ENCODE measurements around the gene CNNM1. TPM values are rescaled to one million over a fixed set of nuclear protein-coding genes. Genes with fewer than 3 reads are reported as not detected.

The CNNM1 gene
- total RNA-seq, 1 experiment from 2014 or later: not detected

DNA sequence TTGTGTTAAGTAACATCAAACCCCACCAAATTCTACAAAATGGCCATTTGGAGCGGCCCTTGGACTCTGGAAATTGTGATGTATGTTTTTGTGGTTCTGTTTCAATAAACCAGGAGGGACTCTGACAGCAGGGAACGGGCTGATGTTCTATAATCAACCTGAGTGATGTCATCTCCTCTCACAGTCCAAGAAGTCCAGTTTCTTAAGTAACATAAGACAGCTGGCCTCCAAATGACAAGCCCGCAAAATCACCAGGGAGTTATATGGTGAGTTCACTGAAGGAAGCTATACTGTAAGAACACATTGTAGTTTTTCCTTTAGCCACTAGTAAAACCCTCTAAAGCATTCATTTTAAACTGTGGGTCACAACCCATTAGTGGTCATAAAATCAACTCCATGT lies 67.3 kb downstream of the CNNM1 start:
- peak; percentile 11 to 28 for DNase-seq
- H3K36me3 ChIP-seq: peaks cover 32% of the 10 kb centered on the region
- H3K9me3 ChIP-seq (replicated peaks): no peaks in the 10 kb centered on the region
- H3K27ac ChIP-seq: peak overlapping the region; percentile 60
- peaks cover 25% of the 10 kb centered on the region for H3K4me1 ChIP-seq
- H3K27me3 ChIP-seq: no peaks in the 10 kb centered on the region
- H3K4me3 ChIP-seq: no peak overlapping the region

DNA sequence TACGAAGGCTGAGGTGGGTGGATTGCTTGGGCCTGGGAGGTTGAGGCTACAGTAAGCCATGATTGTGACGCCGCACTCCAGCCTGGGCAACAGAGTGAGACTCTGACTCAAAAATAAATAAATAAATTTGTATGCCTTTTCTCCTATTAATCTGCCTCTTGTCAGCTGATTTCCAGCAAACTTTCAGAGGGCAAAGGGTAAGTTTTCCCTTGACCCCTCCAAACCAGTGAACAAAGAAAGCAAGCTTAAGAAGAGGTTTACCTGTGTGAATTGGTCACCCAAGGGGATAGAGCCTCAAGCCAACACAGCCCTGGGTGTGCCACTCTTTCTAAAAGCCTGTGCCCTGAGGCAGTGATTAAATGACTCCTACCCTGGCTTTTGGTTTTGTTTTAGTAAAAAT lies 70.5 kb downstream of the CNNM1 start:
- Histone ChIP-seq H3K36me3 (peaks cover 44% of the 10 kb centered on the region), H3K27me3 (no peaks in the 10 kb centered on the region), H3K27ac (no peak overlapping the region), H3K9me3 (replicated peaks) (no peaks in the 10 kb centered on the region), H3K4me3 (no peak overlapping the region), H3K4me1 (peaks cover 21% of the 10 kb centered on the region)
- DNase-seq: no peak

DNA sequence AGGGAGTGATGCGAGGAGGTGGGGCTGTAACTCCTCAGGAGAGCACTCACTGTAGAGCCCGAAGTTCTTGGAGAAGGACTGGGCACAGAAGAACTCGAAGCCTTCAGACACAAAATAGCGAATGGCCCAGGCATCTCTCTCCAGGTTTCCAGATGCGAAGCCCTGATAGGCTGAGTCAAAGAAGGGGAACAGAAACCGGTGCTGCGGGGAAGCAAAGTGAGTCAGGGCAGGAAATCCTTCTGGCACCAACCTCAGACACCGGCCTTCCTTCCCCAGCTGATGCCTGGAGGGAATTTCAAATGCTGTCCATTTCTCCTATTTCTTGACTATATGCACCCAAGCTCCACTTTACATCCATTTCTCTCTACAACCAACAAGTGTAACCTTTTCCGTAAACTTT lies 74.5 kb downstream of the CNNM1 start:
- Histone ChIP-seq H3K27me3 (no peaks in the 10 kb centered on the region), H3K4me1 (no peaks in the 10 kb centered on the region), H3K27ac (no peak overlapping the region), H3K4me3 (no peak overlapping the region), H3K9me3 (replicated peaks) (no peaks in the 10 kb centered on the region), H3K36me3 (peaks cover 52% of the 10 kb centered on the region)
- no peak for DNase-seq

DNA sequence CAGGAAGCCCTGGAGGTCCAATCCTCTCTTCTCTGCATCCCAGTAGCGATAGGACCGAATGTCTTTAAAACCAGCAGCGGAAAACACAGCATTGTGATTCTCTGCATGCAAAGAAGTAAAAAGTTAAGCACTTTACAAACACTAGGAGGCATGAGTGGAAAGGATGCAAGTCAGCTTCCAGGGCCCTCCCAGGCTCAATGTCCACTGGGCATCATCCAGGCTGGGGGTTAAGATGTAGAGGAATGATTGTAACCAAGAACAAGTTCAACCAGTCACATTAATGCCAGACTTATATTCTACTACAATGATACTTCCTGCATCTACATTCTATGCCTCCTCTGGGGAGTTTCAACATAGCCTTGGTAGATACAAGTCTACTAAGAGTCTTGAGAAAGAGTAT lies 77.0 kb downstream of the CNNM1 start:
- no peak overlapping the region for H3K27ac ChIP-seq
- no peaks in the 10 kb centered on the region for H3K27me3 ChIP-seq
- no peak for DNase-seq
- H3K36me3 ChIP-seq: peaks cover 40% of the 10 kb centered on the region
- no peak overlapping the region for H3K4me3 ChIP-seq
- no peaks in the 10 kb centered on the region for H3K4me1 ChIP-seq
- H3K9me3 ChIP-seq (replicated peaks): no peaks in the 10 kb centered on the region

DNA sequence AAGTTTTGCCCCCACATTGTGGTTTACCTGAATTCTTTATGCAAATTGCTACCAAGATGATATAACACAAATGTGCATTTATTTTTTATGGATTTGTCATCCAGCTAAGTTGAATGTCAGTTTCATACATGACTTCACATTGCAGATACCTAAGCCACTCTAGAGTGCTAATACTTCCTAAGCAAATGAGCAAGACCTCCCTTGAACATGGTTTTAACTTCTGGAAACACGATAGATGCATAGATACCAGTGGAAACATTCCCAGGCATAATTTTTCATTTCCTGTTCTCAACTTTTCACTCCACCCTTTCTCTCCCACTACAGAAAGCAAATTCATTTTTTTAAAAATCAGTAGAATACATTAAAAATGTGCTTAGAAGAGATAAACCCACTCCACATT lies 81.0 kb downstream of the CNNM1 start:
- no peaks in the 10 kb centered on the region for H3K9me3 ChIP-seq (replicated peaks)
- no peaks in the 10 kb centered on the region for H3K27me3 ChIP-seq
- no peak overlapping the region for H3K27ac ChIP-seq
- H3K4me1 ChIP-seq: no peaks in the 10 kb centered on the region
- H3K4me3 ChIP-seq: no peak overlapping the region
- no peak for DNase-seq
- peaks cover 30% of the 10 kb centered on the region for H3K36me3 ChIP-seq

DNA sequence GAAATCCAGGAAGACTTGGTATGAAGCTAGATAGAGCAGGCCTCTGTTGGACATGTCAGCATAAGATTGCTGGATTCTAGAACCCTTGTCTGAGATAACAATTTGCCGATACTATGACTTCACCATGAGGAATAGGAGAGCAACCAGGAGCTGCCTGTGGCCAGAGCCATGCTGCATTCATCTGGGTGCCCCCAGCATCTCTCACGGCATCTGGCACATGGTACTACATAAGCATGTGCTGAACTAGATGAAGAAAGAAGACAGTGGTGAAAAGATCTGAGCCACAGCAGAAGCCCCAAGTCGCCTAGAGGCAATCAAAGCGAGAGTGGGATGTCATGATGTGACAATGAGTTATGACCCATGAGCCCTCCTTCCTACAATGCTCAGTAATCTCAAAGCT lies 81.7 kb downstream of the CNNM1 start:
- Histone ChIP-seq H3K36me3 (peaks cover 22% of the 10 kb centered on the region), H3K4me3 (no peak overlapping the region), H3K9me3 (replicated peaks) (no peaks in the 10 kb centered on the region), H3K4me1 (no peaks in the 10 kb centered on the region), H3K27me3 (no peaks in the 10 kb centered on the region), H3K27ac (no peak overlapping the region)
- no peak for DNase-seq

DNA sequence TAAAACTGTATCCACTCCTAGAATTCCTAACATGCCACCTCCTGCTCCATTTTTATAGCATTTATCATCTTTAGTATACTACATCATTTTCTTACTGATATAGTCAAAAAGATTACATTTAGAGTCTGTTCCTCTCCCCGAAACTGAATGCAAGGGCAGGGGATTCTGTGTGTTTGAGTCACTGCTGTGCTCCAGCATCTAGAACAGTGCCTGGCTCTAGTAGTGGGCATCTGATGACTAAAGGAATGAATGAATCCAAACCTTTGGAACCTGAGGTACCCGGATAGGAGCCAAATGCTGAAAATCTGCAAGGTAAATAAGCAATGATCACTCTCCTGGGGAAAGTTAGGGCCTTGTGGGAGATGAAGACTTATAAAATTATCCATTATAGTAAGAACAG lies 82.4 kb downstream of the CNNM1 start:
- Histone ChIP-seq H3K27ac (no peak overlapping the region), H3K36me3 (peaks cover 16% of the 10 kb centered on the region; the same call in 1 of the 2 replicates), H3K27me3 (no peaks in the 10 kb centered on the region), H3K9me3 (replicated peaks) (peaks cover 3% of the 10 kb centered on the region; the same call in 1 of the 2 replicates), H3K4me3 (no peak overlapping the region), H3K4me1 (no peaks in the 10 kb centered on the region)
- no peak for DNase-seq

DNA sequence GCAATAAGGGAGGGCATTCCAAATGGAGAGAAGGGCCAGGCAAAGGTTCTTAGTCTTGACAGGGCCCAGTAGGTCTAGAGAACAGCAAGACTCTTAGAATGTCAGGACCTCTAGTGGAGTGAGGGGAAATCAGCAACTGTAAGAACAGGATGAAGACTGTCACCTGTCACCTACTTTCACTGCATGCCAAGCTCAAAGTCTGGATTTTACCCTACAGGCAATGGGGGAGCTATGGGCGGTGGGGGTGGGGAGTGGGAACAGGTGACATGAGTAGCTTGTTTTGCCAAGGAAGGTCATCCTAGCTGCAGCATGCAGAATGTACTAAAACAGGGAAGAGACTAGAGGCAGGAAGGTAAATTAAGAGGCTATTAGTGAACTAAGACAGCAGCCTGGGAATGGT lies 82.9 kb downstream of the CNNM1 start:
- H3K27ac ChIP-seq: no peak overlapping the region

DNA sequence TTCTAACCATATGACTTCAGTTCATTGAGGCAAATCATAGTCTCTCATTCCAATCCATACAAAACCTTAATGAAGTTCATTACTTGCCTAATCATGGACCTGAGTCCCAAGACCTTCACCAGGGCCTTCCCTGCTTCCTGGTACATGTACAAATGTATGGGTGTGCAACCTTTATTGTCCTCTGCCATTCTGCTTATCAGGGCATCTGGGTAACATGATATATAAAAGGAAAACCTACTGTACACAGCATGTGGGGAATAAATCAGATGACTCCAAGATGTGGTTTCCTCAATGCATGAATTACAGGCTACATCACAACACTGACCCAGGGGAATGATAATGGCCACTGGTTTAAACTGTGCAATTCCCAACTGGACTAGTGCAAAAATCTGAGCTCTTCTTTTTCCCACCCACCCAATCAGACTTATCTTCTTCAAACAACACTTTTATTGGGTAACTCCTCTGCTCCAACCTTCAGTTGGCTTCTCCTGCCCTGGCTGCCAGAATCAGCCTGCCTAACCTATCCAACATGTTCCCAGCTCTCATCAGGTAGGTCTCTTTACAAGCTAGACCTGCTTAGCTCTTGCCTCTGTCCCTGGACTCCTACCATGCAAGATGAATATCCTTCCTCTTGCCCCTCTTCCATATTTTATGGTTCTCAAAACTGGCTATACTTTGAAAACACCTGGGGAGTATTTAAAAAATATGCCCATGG lies 89.9 kb downstream of the CNNM1 start:
- Histone ChIP-seq H3K4me1 (no peaks in the 10 kb centered on the region), H3K27ac (no peak overlapping the region), H3K36me3 (peaks cover 28% of the 10 kb centered on the region), H3K4me3 (no peak overlapping the region), H3K9me3 (replicated peaks) (peaks cover 4% of the 10 kb centered on the region; the same call in 1 of the 2 replicates), H3K27me3 (no peaks in the 10 kb centered on the region)
- DNase-seq: no peak

More for the DNA sequence above, 82.9 kb downstream of the CNNM1 start:
- no peaks in the 10 kb centered on the region for H3K4me1 ChIP-seq
- H3K27me3 ChIP-seq: no peaks in the 10 kb centered on the region
- peaks cover 13% of the 10 kb centered on the region; the same call in 1 of the 2 replicates for H3K36me3 ChIP-seq
- peaks cover 4% of the 10 kb centered on the region; the same call in 1 of the 2 replicates for H3K9me3 ChIP-seq (replicated peaks)
- no peak for DNase-seq
- H3K4me3 ChIP-seq: no peak overlapping the region

DNA sequence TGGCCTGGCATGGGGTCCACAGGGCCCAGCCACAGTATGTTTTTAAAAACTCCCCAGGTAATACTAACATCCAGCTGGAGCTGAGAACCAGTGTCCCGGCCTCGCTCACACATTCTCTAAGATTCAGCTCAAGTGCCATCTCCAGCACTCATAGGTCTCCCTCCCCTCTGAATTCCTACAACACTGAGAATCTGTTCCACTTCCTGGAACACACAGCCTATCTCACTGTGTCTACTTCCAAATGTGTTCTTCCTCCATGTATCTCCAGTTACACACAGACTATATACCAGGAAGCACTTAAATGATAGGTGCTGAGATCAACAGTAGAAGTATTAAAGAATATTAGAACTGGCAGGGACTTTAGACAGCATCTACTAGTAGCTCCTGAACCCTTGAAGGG lies 90.5 kb downstream of the CNNM1 start:
- no peak for DNase-seq
- peaks cover 4% of the 10 kb centered on the region; the same call in 1 of the 2 replicates for H3K9me3 ChIP-seq (replicated peaks)
- no peaks in the 10 kb centered on the region for H3K27me3 ChIP-seq
- peaks cover 33% of the 10 kb centered on the region for H3K36me3 ChIP-seq
- no peaks in the 10 kb centered on the region for H3K4me1 ChIP-seq
- no peak overlapping the region for H3K4me3 ChIP-seq
- no peak overlapping the region for H3K27ac ChIP-seq

DNA sequence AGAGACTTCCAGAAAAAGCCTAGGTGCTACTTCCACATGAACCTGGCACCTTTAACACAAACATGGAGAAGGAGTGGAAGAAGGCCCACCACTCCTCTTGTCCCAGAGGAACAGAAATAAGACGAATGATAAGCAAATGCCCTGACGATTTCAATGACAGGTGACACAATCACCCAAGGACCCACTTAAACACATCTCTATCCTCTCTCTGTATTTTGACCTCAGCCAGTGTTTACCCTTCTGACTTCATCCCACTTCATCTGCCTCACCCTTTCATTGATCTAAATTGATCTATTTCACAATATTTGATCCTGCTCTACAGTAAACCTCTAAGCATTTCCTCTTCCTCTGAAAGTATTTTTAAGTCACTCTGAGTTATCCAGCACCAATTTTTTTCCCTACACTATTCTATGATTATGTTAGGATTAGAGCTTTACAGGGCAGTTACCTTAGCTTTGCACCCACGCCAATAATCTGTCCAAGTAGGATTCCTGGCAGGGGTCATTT lies 92.1 kb downstream of the CNNM1 start:
- peaks cover 3% of the 10 kb centered on the region; the same call in 1 of the 2 replicates for H3K9me3 ChIP-seq (replicated peaks)
- no peak overlapping the region for H3K27ac ChIP-seq
- DNase-seq: no peak
- H3K4me3 ChIP-seq: no peak overlapping the region
- peaks cover 35% of the 10 kb centered on the region for H3K36me3 ChIP-seq
- no peaks in the 10 kb centered on the region for H3K4me1 ChIP-seq
- no peaks in the 10 kb centered on the region for H3K27me3 ChIP-seq

DNA sequence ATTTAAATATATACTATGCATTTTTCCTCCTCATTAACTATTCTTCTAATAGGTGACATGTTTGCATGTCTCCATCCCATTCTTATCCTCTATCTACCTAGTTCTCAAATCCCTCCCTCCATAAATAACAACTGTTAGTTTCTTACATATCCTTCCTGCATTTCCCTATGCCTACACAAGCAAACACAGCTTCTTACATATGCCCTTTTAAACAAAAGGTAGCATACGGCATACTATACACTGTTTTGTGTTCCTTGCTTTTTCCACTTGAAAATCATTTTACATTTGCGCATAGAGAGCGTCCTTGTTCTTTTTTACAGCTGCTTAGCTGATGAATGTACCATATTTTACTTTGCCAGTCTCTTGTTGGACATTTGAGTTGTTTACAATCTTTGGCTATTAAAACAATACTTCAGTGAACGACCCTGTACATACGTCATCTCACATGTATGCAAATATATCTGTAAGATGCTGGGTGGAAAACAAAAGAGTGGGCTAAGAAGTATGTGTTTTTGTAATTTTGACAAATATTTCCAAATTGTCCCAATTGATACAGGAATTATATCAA lies 93.5 kb downstream of the CNNM1 start:
- H3K4me1 ChIP-seq: no peaks in the 10 kb centered on the region
- H3K9me3 ChIP-seq (replicated peaks): no peaks in the 10 kb centered on the region
- no peak overlapping the region for H3K27ac ChIP-seq
- H3K4me3 ChIP-seq: no peak overlapping the region
- H3K27me3 ChIP-seq: no peaks in the 10 kb centered on the region
- DNase-seq: no peak
- peaks cover 36% of the 10 kb centered on the region for H3K36me3 ChIP-seq

DNA sequence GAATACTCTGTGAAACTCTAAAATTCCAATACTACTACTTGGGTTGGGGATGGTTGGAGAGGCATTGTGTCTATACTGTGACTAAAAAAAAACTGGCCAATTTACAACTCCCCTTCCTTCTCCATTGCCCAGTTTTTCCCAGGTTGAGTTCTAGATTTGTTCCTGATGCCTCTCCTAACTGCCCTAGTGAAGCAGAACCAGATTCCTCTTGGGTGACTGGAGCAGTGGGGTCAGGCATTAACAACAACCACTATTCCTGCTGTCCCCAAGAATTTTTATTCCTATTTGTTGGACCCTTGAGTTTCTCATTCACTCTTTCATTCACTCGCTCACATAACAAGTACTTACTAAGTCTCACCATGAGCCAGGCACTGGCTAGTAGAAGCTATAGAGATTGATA lies 95.5 kb downstream of the CNNM1 start:
- H3K27me3 ChIP-seq: no peaks in the 10 kb centered on the region
- no peaks in the 10 kb centered on the region for H3K9me3 ChIP-seq (replicated peaks)
- no peak overlapping the region for H3K4me3 ChIP-seq
- peaks cover 24% of the 10 kb centered on the region for H3K36me3 ChIP-seq
- H3K4me1 ChIP-seq: no peaks in the 10 kb centered on the region; the same call in 1 of the 2 replicates
- DNase-seq: no peak
- no peak overlapping the region for H3K27ac ChIP-seq

DNA sequence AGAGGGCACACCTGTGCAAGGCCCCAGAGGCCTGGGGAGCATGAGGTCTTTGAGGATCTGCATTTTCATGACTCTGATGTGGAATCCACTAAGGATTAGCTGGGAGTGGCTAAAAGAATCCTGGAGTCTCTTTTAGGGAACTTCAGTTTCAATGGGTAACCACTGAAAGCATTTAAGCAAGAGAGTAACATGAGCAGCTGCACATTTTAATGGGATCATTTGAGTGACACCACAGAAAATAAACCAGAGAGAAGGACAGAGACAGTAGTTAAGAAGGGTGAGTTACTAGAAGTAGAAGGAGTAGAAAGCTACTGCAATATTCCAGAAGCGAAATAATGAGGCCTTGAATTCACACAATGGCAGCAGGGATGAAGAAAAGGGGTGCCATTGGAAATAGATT lies 96.0 kb downstream of the CNNM1 start:
- H3K9me3 ChIP-seq (replicated peaks): no peaks in the 10 kb centered on the region
- H3K4me1 ChIP-seq: no peaks in the 10 kb centered on the region; the same call in 1 of the 2 replicates
- H3K36me3 ChIP-seq: peaks cover 18% of the 10 kb centered on the region
- peak in 1 of 2 experiments; percentile 11 for DNase-seq
- no peak overlapping the region for H3K27ac ChIP-seq
- H3K4me3 ChIP-seq: no peak overlapping the region
- no peaks in the 10 kb centered on the region for H3K27me3 ChIP-seq

DNA sequence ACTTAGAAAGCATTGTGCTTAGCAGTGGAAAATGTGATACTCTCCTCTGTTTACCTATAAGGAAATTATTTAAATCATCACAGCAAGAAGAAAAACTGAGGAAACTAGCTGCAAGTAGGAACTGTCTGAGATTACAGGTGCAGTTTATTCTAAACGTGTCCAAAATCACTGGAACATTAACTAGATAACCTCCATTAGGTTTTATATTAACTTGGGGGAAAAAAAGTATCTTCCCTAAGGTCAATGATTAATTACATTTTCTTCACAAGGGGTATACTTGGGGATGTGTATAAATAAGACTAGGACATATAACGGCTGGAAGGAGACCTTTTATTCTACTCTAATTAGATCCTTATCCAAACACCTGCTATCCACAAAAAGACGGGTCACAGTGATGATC lies 97.5 kb downstream of the CNNM1 start:
- H3K9me3 ChIP-seq (replicated peaks): no peaks in the 10 kb centered on the region
- DNase-seq: no peak
- H3K27me3 ChIP-seq: no peaks in the 10 kb centered on the region
- no peak overlapping the region for H3K27ac ChIP-seq
- H3K36me3 ChIP-seq: peaks cover 14% of the 10 kb centered on the region
- H3K4me1 ChIP-seq: peaks cover 2% of the 10 kb centered on the region; the same call in 1 of the 2 replicates
- no peak overlapping the region for H3K4me3 ChIP-seq
